Measurements from ENCODE around the gene STARD13. TPM values are rescaled to one million over a fixed set of nuclear protein-coding genes. Genes with fewer than 3 reads are reported as not detected.
"Not testable (repeated sequence)": the region's sequence is repeated elsewhere in the genome, so short reads cannot be mapped to it uniquely, and the experiment has no call there.

The STARD13 gene
- total RNA-seq, 1 donor from 2014 or later: 2.3 TPM

GRCh38 chr13:33250609-33251008 is 34.9 kb downstream of the STARD13 start:
- no peak for ATAC-seq

GRCh38 chr13:33249894-33250293 is 35.7 kb downstream of the STARD13 start:
- ATAC-seq: no peak

GRCh38 chr13:33249066-33249465 is 36.5 kb downstream of the STARD13 start:
- ATAC-seq: no peak

GRCh38 chr13:33245505-33246158 is 39.9 kb downstream of the STARD13 start:
- ATAC-seq: no peak

- ATAC-seq: no peak
Measured at GRCh38 chr13:33244907-33245287, 40.7 kb downstream of the STARD13 start.

- no peak for ATAC-seq
Measured at GRCh38 chr13:33244210-33244906, 41.2 kb downstream of the STARD13 start.

- no peak for ATAC-seq
Measured at GRCh38 chr13:33242984-33243617, 42.5 kb downstream of the STARD13 start.

- ATAC-seq: not testable (repeated sequence)
Measured at GRCh38 chr13:33242372-33242771, 43.2 kb downstream of the STARD13 start.

GRCh38 chr13:33236021-33236420 is 49.5 kb downstream of the STARD13 start:
- ATAC-seq: no peak

- ATAC-seq: no peak
Measured at GRCh38 chr13:33235564-33235963, 50.0 kb downstream of the STARD13 start.

- no peak for ATAC-seq
Measured at GRCh38 chr13:33235078-33235477, 50.5 kb downstream of the STARD13 start.

- ATAC-seq: peak; percentile 45
Measured at GRCh38 chr13:33233547-33233946, 52.0 kb downstream of the STARD13 start.

GRCh38 chr13:33232883-33233282 is 52.7 kb downstream of the STARD13 start:
- no peak for ATAC-seq

- no peak for ATAC-seq
Measured at GRCh38 chr13:33231339-33231738, 54.2 kb downstream of the STARD13 start.

GRCh38 chr13:33230178-33230881 is 55.2 kb downstream of the STARD13 start:
- ATAC-seq: no peak

- no peak for ATAC-seq
Measured at GRCh38 chr13:33229446-33230177, 55.9 kb downstream of the STARD13 start.

GRCh38 chr13:33228648-33229445 is 56.7 kb downstream of the STARD13 start:
- ATAC-seq: peak; percentile 55

GRCh38 chr13:33227927-33228647 is 57.5 kb downstream of the STARD13 start:
- ATAC-seq: no peak

GRCh38 chr13:33224686-33225085 is 60.9 kb downstream of the STARD13 start:
- ATAC-seq: no peak

- no peak for ATAC-seq
Measured at GRCh38 chr13:33224191-33224590, 61.4 kb downstream of the STARD13 start.

- no peak for ATAC-seq
Measured at GRCh38 chr13:33219926-33220325, 65.6 kb downstream of the STARD13 start.
